ENCODE measurements around the gene CSNK1G1.

DNA sequence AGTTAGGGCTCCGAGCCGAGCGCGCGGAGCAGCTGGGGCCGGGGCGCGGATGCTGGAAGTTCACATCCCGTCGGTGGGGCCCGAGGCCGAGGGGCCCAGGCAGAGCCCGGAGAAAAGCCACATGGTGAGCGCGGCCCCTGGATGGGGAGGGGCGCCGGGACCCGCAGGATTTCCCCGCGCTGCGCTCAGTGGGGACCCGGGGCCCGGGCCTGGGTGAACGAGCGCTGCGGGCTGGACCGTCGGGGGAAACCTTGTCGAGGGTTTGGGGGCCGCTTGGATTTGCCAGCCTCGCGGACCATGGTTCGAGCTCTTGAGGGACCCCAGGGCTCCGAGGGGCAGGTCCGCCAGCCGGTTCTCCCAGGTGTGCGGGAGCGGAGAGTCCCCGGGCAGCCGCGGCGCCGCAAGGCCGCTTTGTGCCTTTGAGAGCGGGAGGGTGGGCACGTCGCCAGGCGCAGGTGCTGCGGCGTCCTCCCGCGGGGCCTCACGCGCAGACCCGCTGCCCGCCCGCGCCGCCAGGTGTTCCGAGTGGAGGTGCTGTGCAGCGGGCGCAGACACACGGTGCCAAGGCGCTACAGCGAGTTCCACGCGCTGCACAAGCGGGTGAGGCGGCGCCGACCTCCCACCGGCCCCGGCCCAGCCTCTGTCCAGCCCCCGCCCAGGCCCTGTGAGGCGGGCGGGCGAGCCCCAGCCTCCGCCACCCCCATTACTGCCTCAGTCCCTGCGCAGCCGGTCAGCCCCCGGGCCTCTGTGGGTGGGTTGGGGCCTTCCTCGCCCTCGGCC is 204.1 kb downstream of the CSNK1G1 start, which contains the start of gene SNX22:
- TF ChIP-seq, protein P1, sequence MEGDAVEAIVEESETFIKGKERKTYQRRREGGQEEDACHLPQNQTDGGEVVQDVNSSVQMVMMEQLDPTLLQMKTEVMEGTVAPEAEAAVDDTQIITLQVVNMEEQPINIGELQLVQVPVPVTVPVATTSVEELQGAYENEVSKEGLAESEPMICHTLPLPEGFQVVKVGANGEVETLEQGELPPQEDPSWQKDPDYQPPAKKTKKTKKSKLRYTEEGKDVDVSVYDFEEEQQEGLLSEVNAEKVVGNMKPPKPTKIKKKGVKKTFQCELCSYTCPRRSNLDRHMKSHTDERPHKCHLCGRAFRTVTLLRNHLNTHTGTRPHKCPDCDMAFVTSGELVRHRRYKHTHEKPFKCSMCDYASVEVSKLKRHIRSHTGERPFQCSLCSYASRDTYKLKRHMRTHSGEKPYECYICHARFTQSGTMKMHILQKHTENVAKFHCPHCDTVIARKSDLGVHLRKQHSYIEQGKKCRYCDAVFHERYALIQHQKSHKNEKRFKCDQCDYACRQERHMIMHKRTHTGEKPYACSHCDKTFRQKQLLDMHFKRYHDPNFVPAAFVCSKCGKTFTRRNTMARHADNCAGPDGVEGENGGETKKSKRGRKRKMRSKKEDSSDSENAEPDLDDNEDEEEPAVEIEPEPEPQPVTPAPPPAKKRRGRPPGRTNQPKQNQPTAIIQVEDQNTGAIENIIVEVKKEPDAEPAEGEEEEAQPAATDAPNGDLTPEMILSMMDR (conservative IDR thresholded peaks at IDR 0.05): no peak
- TF ChIP-seq EZH2 (IDR thresholded peaks at IDR 0.05; ENCODE audit: low read depth): no peak
